Vagina (tissue), 2 donors: Measurements from ENCODE around the gene NR1H4.

Experiments
- CTCF ChIP-seq, 3 experiments: fragments of 450-650 bp in 2 of 3; fragments of 200-600 bp in 1 of 3; sonication (generic) in 1 of 3; IDR thresholded peaks; one replicate each; pipeline ENCODE4 v1.5.1; 2017 to 2019; ENCODE audit warnings: antibody characterized with exemption in 3 of 3, mild to moderate bottlenecking in 2 of 3, moderate library complexity in 2 of 3
- POLR2A ChIP-seq, 2 donors: fragments of 450-650 bp; IDR thresholded peaks; one replicate each; pipeline ENCODE4 v1.6.1; 2017; ENCODE audit warnings: antibody characterized with exemption in 2 of 2, mild to moderate bottlenecking in 2 of 2, moderate library complexity in 2 of 2

GRCh38 chr12:100461330-100461973 is 12.2 kb upstream of the NR1H4 start:
- TF ChIP-seq POLR2A (IDR thresholded peaks at IDR 0.05) = no peak
- TF ChIP-seq CTCF (IDR thresholded peaks at IDR 0.05) = no peak
